Measurements from ENCODE around the gene ZNF724. TPM values are rescaled to one million over a fixed set of nuclear protein-coding genes. Genes with fewer than 3 reads are reported as not detected.
"Not testable (repeated sequence)": the region's sequence is repeated elsewhere in the genome, so short reads cannot be mapped to it uniquely, and the experiment has no call there.

ZNF724 gene
- total RNA-seq (5.4 and 10.9 TPM in 2 replicates), polyA plus RNA-seq (1.7 and 3.0 TPM in 2 replicates)

DNA sequence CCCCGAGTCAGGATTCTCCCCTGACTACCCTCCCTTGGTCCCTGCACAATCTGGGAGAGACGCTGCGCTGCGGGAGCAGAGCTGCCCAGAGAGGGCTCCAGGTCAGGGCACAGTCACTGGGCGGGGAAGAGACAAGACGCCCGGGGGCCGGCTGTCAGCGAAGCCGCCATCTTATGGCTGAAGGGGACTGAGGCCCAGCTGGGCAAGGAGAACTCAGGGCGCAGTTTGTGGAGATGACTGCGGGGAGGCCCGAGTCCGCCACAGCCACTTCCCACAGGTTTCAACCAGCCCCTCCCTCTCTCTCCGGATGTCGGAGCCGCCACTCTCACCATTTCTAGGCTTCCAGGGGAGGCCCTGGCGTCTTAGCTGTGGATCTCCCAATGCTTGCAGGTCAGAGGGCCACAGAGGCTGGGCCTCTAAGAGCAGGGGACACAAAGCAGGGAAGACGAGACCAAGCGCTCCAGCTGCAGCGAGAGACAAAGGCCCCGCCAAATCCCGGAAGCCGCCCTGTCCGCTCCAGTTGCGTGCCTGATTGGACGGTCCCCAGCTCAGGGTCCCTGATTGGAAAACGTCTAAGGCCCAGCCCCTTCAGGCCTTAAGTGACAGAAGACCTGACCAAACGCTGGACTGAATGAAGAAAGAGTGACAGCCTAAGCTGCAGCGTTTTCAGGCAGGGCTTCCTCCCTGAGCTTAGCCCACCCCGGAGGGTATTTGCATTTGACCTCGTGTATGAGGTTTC, at the start of gene ZNF724:
Gene ZNF724, minus strand, starts transcription at position 484 of the 739 bp plus-strand sequence. Its CDS starts 152 bp downstream, at position 332.
- no peaks in the 10 kb centered on the region for H3K27me3 ChIP-seq
- TF ChIP-seq, protein P1, sequence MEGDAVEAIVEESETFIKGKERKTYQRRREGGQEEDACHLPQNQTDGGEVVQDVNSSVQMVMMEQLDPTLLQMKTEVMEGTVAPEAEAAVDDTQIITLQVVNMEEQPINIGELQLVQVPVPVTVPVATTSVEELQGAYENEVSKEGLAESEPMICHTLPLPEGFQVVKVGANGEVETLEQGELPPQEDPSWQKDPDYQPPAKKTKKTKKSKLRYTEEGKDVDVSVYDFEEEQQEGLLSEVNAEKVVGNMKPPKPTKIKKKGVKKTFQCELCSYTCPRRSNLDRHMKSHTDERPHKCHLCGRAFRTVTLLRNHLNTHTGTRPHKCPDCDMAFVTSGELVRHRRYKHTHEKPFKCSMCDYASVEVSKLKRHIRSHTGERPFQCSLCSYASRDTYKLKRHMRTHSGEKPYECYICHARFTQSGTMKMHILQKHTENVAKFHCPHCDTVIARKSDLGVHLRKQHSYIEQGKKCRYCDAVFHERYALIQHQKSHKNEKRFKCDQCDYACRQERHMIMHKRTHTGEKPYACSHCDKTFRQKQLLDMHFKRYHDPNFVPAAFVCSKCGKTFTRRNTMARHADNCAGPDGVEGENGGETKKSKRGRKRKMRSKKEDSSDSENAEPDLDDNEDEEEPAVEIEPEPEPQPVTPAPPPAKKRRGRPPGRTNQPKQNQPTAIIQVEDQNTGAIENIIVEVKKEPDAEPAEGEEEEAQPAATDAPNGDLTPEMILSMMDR (IDR thresholded peaks at IDR 0.05; ENCODE audit: low read depth, low read length): no peak
- H3K36me3 ChIP-seq: no peaks in the 10 kb centered on the region
- H3K4me1 ChIP-seq (ENCODE audit: low read depth): no peaks in the 10 kb centered on the region
- H3K4me3 ChIP-seq: peak within 1 kb of the TSS; percentile 63
- no peaks in the 10 kb centered on the region for H3K9me3 ChIP-seq (ENCODE audit: low read depth)
- DNase-seq (ENCODE audit: low read depth in 1 of 2, low spot score in 1 of 2): peak; percentile 97 to 99
- peak within 1 kb of the TSS; percentile 82 for H3K27ac ChIP-seq

DNA sequence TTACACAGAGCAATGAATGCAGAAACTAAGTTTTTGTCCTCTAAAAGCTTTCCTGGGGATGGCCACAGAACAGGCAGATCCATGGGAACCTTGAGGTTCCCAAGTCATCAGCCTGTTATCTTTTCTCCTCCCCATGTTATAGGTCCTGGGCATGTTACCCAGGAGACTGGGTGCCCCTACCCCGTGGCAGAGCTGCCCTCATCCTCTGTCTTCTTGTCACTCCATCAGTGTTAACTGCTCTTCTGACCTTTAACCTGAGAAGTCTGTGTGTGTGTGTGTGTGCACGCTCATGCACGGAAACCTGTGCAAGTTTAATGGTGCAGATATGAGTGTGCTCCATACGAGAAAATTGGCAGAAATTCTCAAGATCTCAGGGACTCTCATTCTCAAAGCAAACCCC, 43.9 kb upstream of the ZNF724 start:
- H3K27me3 ChIP-seq: no peaks in the 10 kb centered on the region
- no peaks in the 10 kb centered on the region for H3K9me3 ChIP-seq (ENCODE audit: low read depth)
- H3K36me3 ChIP-seq: no peaks in the 10 kb centered on the region
- no peak overlapping the region for H3K27ac ChIP-seq
- H3K4me3 ChIP-seq: no peak overlapping the region
- TF ChIP-seq, protein P1 (IDR thresholded peaks at IDR 0.05; ENCODE audit: low read depth, low read length): no peak
- DNase-seq (ENCODE audit: low read depth in 1 of 2, low spot score in 1 of 2): no peak
- H3K4me1 ChIP-seq (ENCODE audit: low read depth): no peaks in the 10 kb centered on the region

DNA sequence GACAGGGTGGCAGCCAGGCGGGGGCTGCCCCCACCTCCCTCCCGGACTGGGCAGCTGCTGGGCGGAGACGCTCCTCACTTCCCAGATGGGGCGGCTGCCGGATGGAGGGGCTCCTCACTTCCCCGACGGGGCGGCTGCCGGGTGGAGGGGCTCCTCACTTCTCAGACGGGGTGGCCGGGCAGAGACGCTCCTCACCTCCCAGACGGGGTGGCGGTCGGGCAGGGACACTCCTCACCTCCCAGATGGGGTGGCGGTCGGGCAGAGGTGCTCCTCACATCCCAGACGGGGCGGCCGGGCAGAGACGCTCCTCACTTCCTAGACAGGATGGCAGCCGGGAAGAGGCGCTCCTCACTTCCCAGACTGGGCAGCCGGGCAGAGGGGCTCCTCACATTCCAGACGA, 39.8 kb upstream of the ZNF724 start:
- not testable (repeated sequence) for DNase-seq (ENCODE audit: low read depth in 1 of 2, low spot score in 1 of 2); H3K27ac ChIP-seq; H3K27me3 ChIP-seq; H3K9me3 ChIP-seq (ENCODE audit: low read depth); H3K4me3 ChIP-seq; H3K36me3 ChIP-seq; H3K4me1 ChIP-seq (ENCODE audit: low read depth)

DNA sequence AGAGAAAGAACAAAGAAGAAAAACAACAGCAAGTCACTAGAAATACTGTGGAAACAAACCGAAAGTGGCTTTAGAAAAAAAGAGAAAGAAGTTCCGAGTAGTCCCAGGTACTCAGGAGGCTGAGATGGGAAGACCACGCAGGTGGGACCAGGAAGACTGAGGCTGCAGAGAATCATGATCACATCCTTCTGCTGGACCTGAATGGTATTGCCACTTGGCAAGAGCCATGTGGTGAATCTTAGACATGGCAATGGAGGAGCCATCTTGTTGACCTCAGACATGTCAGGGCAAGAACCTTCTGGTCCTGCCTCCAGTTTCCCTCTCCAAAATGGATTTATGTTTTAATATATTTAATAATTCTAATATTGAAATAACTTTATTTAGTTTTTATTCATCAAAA, 37.4 kb upstream of the ZNF724 start:
- Histone ChIP-seq H3K27ac (no peak overlapping the region), H3K4me3 (no peak overlapping the region), H3K4me1 (ENCODE audit: low read depth) (no peaks in the 10 kb centered on the region), H3K9me3 (ENCODE audit: low read depth) (peaks cover 3% of the 10 kb centered on the region), H3K27me3 (no peaks in the 10 kb centered on the region), H3K36me3 (no peaks in the 10 kb centered on the region)
- DNase-seq (ENCODE audit: low read depth in 1 of 2, low spot score in 1 of 2): no peak
- TF ChIP-seq, protein P1 (IDR thresholded peaks at IDR 0.05; ENCODE audit: low read depth, low read length): no peak

DNA sequence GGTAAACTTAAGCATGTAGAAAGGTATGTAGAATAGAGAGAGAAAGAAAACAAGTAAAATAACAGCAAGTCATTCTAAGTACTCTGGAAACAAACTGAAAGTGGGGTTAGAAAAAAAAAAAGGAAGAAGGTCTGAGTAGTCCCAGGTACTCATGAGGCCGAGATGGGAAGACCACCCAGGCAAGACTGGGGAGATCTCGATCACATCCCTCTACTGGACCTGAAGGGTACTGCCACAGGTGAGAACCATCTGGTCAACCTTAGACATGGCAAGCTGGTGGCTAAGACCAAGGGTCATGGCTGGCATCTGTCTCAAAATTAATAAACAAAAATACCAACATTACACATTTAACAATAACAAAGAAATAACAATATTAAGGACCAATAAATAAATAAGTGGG, 36.3 kb upstream of the ZNF724 start:
- Histone ChIP-seq H3K4me1 (ENCODE audit: low read depth) (no peaks in the 10 kb centered on the region), H3K4me3 (no peak overlapping the region), H3K27ac (no peak overlapping the region), H3K27me3 (no peaks in the 10 kb centered on the region), H3K36me3 (no peaks in the 10 kb centered on the region), H3K9me3 (ENCODE audit: low read depth) (peaks cover 3% of the 10 kb centered on the region)
- no peak for DNase-seq (ENCODE audit: low read depth in 1 of 2, low spot score in 1 of 2)
- TF ChIP-seq, protein P1 (IDR thresholded peaks at IDR 0.05; ENCODE audit: low read depth, low read length): no peak

DNA sequence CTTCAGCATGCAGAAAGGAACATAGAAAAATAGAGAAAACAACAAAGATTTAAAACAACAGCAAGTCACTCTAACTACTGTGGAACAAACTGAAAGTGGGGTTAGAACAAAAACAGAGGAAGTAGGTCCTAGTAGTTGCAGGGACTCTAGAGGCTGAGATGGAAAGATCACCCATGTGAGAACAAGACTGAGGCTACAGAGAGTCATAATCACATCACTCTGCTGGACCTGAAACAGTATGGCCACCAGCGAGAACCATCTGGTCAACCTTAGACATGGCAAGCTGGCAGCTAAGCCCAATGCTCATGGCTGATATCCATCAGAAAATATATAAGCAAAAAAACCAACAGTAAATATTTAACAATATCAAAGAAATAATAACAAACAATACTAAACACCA, 35.8 kb upstream of the ZNF724 start:
- Histone ChIP-seq H3K36me3 (no peaks in the 10 kb centered on the region), H3K4me3 (no peak overlapping the region), H3K27me3 (no peaks in the 10 kb centered on the region), H3K27ac (no peak overlapping the region), H3K9me3 (ENCODE audit: low read depth) (peaks cover 3% of the 10 kb centered on the region), H3K4me1 (ENCODE audit: low read depth) (no peaks in the 10 kb centered on the region)
- DNase-seq (ENCODE audit: low read depth in 1 of 2, low spot score in 1 of 2): no peak
- TF ChIP-seq, protein P1 (IDR thresholded peaks at IDR 0.05; ENCODE audit: low read depth, low read length): no peak

DNA sequence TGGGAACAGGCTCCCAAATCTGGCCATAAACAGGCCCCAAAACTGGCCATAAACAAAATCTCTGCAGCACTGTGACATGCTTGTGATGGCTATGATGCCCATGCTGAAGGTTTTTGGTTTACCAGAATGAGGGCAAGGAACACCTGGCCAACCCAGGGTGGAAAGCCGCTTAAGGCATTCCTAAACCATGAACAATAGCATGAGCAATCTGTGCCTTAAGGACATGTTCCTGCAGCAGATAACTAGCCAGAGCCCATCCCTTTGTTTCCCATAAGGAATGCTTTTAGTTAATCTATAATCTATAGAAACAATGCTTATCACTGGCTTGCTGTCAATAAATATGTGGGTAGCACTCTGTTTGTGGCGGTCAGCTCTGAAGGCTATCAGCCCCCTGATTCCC, 35.1 kb upstream of the ZNF724 start:
- H3K4me3 ChIP-seq: not testable (repeated sequence)

More for the DNA sequence above, 35.1 kb upstream of the ZNF724 start:
- H3K36me3 ChIP-seq; H3K27me3 ChIP-seq; H3K4me1 ChIP-seq (ENCODE audit: low read depth); DNase-seq (ENCODE audit: low read depth in 1 of 2, low spot score in 1 of 2); H3K9me3 ChIP-seq (ENCODE audit: low read depth); H3K27ac ChIP-seq: not testable (repeated sequence)
